HepG2 (cell line): ENCODE results near the gene KRTCAP3. TPM values are rescaled to one million over a fixed set of nuclear protein-coding genes. Genes with fewer than 3 reads are reported as not detected.

ENCODE experiments used
- HOXA7 ChIP-seq: sonication (generic); formaldehyde crosslinking; IDR thresholded peaks from 2 replicates; pipeline ENCODE4 v1.8.1; 2022; ENCODE audit warnings: mild to moderate bottlenecking, missing genetic modification reagents, moderate library complexity
- IKZF1 ChIP-seq: fragments of 450-650 bp; IDR thresholded peaks from 2 replicates; pipeline ENCODE4 v1.7.1; 2016
- KDM4B ChIP-seq: sonication (generic); formaldehyde crosslinking; IDR thresholded peaks from 2 replicates; pipeline ENCODE4 v1.4.0; 2020; ENCODE audit warnings: missing genetic modification reagents
- NFE2L2 ChIP-seq: fragments of 150-350 bp; IDR thresholded peaks from 2 replicates; pipeline ENCODE4 v1.6.1; 2014; ENCODE audit warnings: low read length
- NR2F1 ChIP-seq, 2 experiments: fragments of 450-650 bp in 1 of 2; formaldehyde crosslinking in 1 of 2; IDR thresholded peaks; 2 replicates each; pipeline versions ENCODE4 v1.5.0 to v1.6.1; 2016 to 2020; ENCODE audit warnings: mild to moderate bottlenecking in 1 of 2, missing compliant biosample characterization in 1 of 2, missing genetic modification reagents in 1 of 2, moderate library complexity in 1 of 2
- POGK ChIP-seq: sonication (generic); formaldehyde crosslinking; conservative IDR thresholded peaks from 2 replicates; pipeline ENCODE4 v1.8.0; 2022; ENCODE audit warnings: mild to moderate bottlenecking, moderate library complexity, missing genetic modification reagents
- POLR2AphosphoS5 ChIP-seq: IDR thresholded peaks from 2 replicates; pipeline ENCODE4 v1.6.1; 2012; ENCODE audit warnings: low read depth, low read length
- RBFOX2 ChIP-seq: fragments of 200-400 bp; formaldehyde crosslinking; IDR thresholded peaks from 2 replicates; pipeline ENCODE4 v1.6.1; 2017; ENCODE audit warnings: low read depth, mild to moderate bottlenecking, low read length
- SATB2 ChIP-seq: sonication (generic); formaldehyde crosslinking; IDR thresholded peaks from 2 replicates; pipeline ENCODE4 v1.5.0; 2020; ENCODE audit warnings: missing genetic modification reagents
- SMC3 ChIP-seq: IDR thresholded peaks from 2 replicates; pipeline ENCODE4 v1.6.1; 2011; ENCODE audit warnings: low read length, improper control_type of control experiment
- SRY ChIP-seq: sonication (generic); formaldehyde crosslinking; IDR thresholded peaks from 2 replicates; pipeline ENCODE4 v1.8.0; 2022; ENCODE audit warnings: mild to moderate bottlenecking, missing genetic modification reagents
- SSRP1 ChIP-seq: IDR thresholded peaks from 2 replicates; pipeline ENCODE4 v1.6.1; 2016; ENCODE audit warnings: control low read depth
- ZFP90 ChIP-seq: sonication (generic); formaldehyde crosslinking; IDR thresholded peaks from 2 replicates; pipeline ENCODE4 v1.8.0; 2022; ENCODE audit warnings: missing genetic modification reagents, mild to moderate bottlenecking, inconsistent platforms, borderline replicate concordance
- ZMYM3 ChIP-seq: sonication (generic); formaldehyde crosslinking; IDR thresholded peaks from 2 replicates; pipeline ENCODE4 v1.5.1; 2020; ENCODE audit warnings: mild to moderate bottlenecking, missing genetic modification reagents
- ZNF205 ChIP-seq: IDR thresholded peaks from 2 replicates; pipeline ENCODE4 v1.6.1; 2018; ENCODE audit warnings: missing biosample characterization, missing genetic modification reagents
- ZNF326 ChIP-seq: sonication (generic); formaldehyde crosslinking; IDR thresholded peaks from 2 replicates; pipeline ENCODE4 v1.4.0; 2020; ENCODE audit warnings: missing genetic modification reagents, borderline replicate concordance
- ZNF567 ChIP-seq: sonication (generic); formaldehyde crosslinking; IDR thresholded peaks from 2 replicates; pipeline ENCODE4 v1.8.1; 2023; ENCODE audit warnings: mild to moderate bottlenecking, missing genetic modification reagents, borderline replicate concordance
- ZNF792 ChIP-seq: IDR thresholded peaks from 2 replicates; pipeline ENCODE4 v1.6.1; 2016
- polyA plus RNA-seq, 8 experiments: library from polyadenylated mRNA; depleted of rRNA in 3 of 8; stranded (reverse) in 7 of 8; unstranded in 1 of 8; fragments of >200 nt; fragmentation: Illumina TruSeq in 4 of 8; extraction: Trizol in 4 of 8; gene quantifications; 2 replicates each; pipeline versions ENCODE4 v1.2.1 to v1.2.3, GENCODE V29; 2011 to 2016; ENCODE audit warnings: low read depth in 4 of 8, missing spikeins in 1 of 8, mixed read lengths in 1 of 8; ENCODE audit not compliant: insufficient read depth in 1 of 8
- total RNA-seq, 5 experiments: library from RNA; depleted of rRNA; stranded (reverse); fragments of >200 nt; fragmentation: Illumina TruSeq; extraction: Trizol; gene quantifications; 2 replicates each; pipeline ENCODE4 v1.2.3, GENCODE V29; 2016; ENCODE audit warnings: low read depth in 1 of 5
- TF ChIP-seq, protein P1 (sequence below): sonication (generic); formaldehyde crosslinking; IDR thresholded peaks from 2 replicates; pipeline ENCODE4 v1.4.0; 2020; ENCODE audit warnings: low read depth, missing genetic modification reagents
- TF ChIP-seq, protein P2 (sequence below): sonication (generic); formaldehyde crosslinking; IDR thresholded peaks from 2 replicates; pipeline ENCODE4 v1.8.1; 2023; ENCODE audit warnings: mild to moderate bottlenecking, inconsistent platforms, moderate library complexity, missing genetic modification reagents, borderline replicate concordance
- TF ChIP-seq, protein P3 (sequence below): sonication (generic); formaldehyde crosslinking; IDR thresholded peaks from 2 replicates; pipeline ENCODE4 v1.5.0; 2020; ENCODE audit warnings: mild to moderate bottlenecking, missing genetic modification reagents, borderline replicate concordance

KRTCAP3 gene
- total and polyA plus RNA-seq, 2 of the 13 experiments (the other 11 are each of a cell fraction or from before 2014, with no cell fraction given): 2.1 to 4.5 TPM

DNA sequence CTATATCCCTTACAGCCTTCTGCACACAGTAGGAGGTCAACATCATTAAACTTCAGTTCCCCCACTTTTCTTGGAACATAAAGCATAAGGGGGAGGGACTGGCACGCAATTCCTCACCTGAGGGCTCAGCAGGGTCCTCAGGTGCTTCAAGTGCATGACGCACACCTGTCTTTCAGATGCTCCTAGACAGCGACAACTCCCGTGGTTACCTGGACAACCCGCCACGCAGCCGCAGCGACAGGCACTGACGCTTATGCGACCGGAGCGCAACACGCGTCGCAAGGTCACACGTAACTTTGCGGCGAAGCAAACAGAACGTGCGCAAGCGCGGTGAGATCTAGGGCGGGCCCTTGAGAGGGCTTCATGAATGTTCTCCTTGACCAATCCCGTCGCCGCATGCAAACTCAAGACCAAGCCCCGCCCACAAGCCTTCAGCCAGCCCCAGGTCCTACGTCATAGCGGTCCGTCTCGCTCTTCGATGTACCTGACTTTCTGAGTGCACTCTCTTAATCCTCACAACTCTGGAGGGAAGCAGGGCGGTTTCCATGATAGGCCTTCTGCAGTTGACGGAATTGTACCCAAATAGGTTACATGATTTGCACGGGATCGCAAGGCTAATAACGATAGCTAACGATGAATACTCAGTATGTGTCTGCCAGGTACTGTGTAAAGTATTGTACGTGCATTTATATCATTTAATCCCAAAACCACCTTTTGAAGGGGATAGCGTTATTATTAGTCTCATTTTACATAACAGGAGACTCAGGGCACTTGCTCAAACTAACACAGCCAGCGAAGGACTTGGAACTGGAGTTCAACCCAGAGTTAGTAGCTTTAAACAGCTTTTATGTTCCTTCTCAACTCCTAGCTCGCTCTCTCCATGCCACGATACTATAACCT is 47.6 kb downstream of the KRTCAP3 start, which contains the start of gene IFT172 (continued):
- TF ChIP-seq RBFOX2 (peak; percentile 72), ZNF567 (CRISPR knock-in tag) (no peak), POGK (CRISPR knock-in tag) (peak; percentile 55; the same call in 1 of the 2 replicates), IKZF1 (no peak), NFE2L2 (no peak), ZMYM3 (no peak), POLR2AphosphoS5 (peak; percentile 98), ZNF326 (CRISPR knock-in tag) (no peak), SRY (CRISPR knock-in tag) (peak; percentile 33; the same call in 1 of the 2 replicates), HOXA7 (CRISPR knock-in tag) (no peak), ZNF205 (CRISPR knock-in tag) (no peak), KDM4B (CRISPR knock-in tag) (no peak), SMC3 (no peak; the same call in 1 of the 2 replicates), NR2F1 (CRISPR knock-in tag; IDR thresholded peaks at IDR 0.05) (no peak), SSRP1 (CRISPR knock-in tag) (peak; percentile 31; the same call in 1 of the 2 replicates), SATB2 (CRISPR knock-in tag) (no peak), ZNF792 (peak; percentile 79), ZFP90 (CRISPR knock-in tag) (no peak)
- TF ChIP-seq, protein P1, sequence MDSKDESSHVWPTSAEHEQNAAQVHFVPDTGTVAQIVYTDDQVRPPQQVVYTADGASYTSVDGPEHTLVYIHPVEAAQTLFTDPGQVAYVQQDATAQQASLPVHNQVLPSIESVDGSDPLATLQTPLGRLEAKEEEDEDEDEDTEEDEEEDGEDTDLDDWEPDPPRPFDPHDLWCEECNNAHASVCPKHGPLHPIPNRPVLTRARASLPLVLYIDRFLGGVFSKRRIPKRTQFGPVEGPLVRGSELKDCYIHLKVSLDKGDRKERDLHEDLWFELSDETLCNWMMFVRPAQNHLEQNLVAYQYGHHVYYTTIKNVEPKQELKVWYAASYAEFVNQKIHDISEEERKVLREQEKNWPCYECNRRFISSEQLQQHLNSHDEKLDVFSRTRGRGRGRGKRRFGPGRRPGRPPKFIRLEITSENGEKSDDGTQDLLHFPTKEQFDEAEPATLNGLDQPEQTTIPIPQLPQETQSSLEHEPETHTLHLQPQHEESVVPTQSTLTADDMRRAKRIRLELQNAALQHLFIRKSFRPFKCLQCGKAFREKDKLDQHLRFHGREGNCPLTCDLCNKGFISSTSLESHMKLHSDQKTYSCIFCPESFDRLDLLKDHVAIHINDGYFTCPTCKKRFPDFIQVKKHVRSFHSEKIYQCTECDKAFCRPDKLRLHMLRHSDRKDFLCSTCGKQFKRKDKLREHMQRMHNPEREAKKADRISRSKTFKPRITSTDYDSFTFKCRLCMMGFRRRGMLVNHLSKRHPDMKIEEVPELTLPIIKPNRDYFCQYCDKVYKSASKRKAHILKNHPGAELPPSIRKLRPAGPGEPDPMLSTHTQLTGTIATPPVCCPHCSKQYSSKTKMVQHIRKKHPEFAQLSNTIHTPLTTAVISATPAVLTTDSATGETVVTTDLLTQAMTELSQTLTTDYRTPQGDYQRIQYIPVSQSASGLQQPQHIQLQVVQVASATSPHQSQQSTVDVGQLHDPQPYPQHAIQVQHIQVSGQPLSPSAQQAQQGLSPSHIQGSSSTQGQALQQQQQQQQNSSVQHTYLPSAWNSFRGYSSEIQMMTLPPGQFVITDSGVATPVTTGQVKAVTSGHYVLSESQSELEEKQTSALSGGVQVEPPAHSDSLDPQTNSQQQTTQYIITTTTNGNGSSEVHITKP (CRISPR knock-in tag): peak; percentile 46; the same call in 1 of the 2 replicates
- TF ChIP-seq, protein P2, sequence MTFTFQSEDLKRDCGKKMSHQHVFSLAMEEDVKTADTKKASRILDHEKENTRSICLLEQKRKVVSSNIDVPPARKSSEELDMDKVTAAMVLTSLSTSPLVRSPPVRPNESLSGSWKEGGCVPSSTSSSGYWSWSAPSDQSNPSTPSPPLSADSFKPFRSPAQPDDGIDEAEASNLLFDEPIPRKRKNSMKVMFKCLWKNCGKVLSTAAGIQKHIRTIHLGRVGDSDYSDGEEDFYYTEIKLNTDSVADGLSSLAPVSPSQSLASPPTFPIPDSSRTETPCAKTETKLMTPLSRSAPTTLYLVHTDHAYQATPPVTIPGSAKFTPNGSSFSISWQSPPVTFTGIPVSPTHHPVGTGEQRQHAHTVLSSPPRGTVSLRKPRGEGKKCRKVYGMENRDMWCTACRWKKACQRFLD: no peak
- TF ChIP-seq, protein P3, sequence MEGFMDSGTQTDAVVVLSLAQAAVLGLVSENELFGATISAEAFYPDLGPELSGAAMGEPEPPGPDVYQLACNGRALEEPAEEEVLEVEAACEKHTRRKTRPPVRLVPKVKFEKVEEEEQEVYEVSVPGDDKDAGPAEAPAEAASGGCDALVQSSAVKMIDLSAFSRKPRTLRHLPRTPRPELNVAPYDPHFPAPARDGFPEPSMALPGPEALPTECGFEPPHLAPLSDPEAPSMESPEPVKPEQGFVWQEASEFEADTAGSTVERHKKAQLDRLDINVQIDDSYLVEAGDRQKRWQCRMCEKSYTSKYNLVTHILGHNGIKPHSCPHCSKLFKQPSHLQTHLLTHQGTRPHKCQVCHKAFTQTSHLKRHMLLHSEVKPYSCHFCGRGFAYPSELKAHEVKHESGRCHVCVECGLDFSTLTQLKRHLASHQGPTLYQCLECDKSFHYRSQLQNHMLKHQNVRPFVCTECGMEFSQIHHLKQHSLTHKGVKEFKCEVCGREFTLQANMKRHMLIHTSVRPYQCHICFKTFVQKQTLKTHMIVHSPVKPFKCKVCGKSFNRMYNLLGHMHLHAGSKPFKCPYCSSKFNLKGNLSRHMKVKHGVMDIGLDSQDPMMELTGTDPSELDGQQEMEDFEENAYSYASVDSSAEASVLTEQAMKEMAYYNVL (CRISPR knock-in tag): no peak; the same call in 1 of the 2 replicates
